Lower lobe of right lung (tissue), 2 donors: Measurements from ENCODE around the gene LENG8. TPM values are rescaled to one million over a fixed set of nuclear protein-coding genes. Genes with fewer than 3 reads are reported as not detected.

Experiments
- ATAC-seq, 2 donors: fragments of 200-7000 bp; cut with Tn5 transposase; one replicate each; pipeline ENCODE4 v1.9.1; 2020 to 2022; ENCODE audit warnings: mild to moderate bottlenecking in 2 of 2, moderate library complexity in 2 of 2
- DNase-seq: peaks from one replicate; pipeline ENCODE4 v3.0.0-alpha.2; 2020
- H3K27ac ChIP-seq: fragments of 200-600 bp; one replicate; pipeline ENCODE4 v1.8.0; 2022
- H3K27me3 ChIP-seq: fragments of 200-600 bp; one replicate; pipeline ENCODE4 v1.8.0; 2022; ENCODE audit warnings: low read depth
- H3K36me3 ChIP-seq: fragments of 200-600 bp; one replicate; pipeline ENCODE4 v1.8.0; 2022; ENCODE audit warnings: mild to moderate bottlenecking
- H3K4me1 ChIP-seq: fragments of 200-600 bp; one replicate; pipeline ENCODE4 v1.8.0; 2022
- H3K4me3 ChIP-seq: fragments of 200-600 bp; one replicate; pipeline ENCODE4 v1.8.0; 2022; ENCODE audit warnings: mild to moderate bottlenecking
- H3K9me3 ChIP-seq: fragments of 200-600 bp; one replicate; pipeline ENCODE4 v1.8.0; 2022
- CTCF ChIP-seq: fragments of 200-600 bp; IDR thresholded peaks from one replicate; pipeline ENCODE4 v1.8.0; 2022; ENCODE audit warnings: antibody characterized with exemption, mild to moderate bottlenecking
- intact Hi-C: fragments of 100-400 bp; cut with DNase I; formaldehyde crosslinking; loops from one replicate; pipeline ENCODE4 v1.11.0; 2022
- total RNA-seq: library from RNA; stranded (reverse); fragmentation: NEBNext Ultra II Directional; extraction: Animal tissue kit (Norgen Biotek cat#: 25700); gene quantifications from one replicate; pipeline ENCODE4 v1.2.1, GENCODE V29; 2021
- donor health status: DM: no; HTN: yes; CAD: no; lungs with severe emphysema.

The LENG8 gene
- total RNA-seq, 1 donor from 2014 or later, result 183 TPM

- Histone ChIP-seq H3K4me3 (no peak overlapping the region), H3K27ac (no peak overlapping the region), H3K27me3 (peaks cover 20% of the 10 kb centered on the region), H3K9me3 (no peaks in the 10 kb centered on the region), H3K4me1 (peaks cover 25% of the 10 kb centered on the region), H3K36me3 (no peaks in the 10 kb centered on the region)
- peak; percentile 59 for TF ChIP-seq CTCF
- DNase-seq (no peak), ATAC-seq (peak; percentile 53 to 62)
- intact Hi-C loops, result no loop called here
Measured at GRCh38 chr19:54478677-54479266, 29.8 kb downstream of the LENG8 start.

DNA sequence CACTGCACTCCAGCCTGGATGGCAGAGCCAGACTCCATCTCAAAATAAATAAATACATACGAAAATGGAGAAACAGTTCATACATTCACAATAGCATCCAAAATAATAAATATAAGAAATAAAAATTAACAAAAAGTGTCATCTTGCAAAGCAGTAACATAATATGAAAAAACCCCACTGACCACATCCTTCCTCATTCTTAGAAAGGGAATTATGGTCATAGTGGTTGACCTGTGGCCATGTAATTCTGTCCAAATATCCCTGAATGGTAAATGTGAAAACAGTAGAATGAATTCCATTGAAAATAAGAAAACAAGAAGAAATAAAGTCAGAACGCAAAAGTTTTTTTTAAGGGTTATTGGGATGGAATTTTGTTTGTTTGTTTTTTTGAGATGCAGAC lies 31.1 kb downstream of the LENG8 start:
- Histone ChIP-seq H3K27ac (no peak overlapping the region), H3K27me3 (peaks cover 30% of the 10 kb centered on the region), H3K36me3 (no peaks in the 10 kb centered on the region), H3K9me3 (no peaks in the 10 kb centered on the region), H3K4me1 (peaks cover 23% of the 10 kb centered on the region), H3K4me3 (no peak overlapping the region)
- DNase-seq (no peak), ATAC-seq (no peak)
- TF ChIP-seq CTCF, result no peak
- intact Hi-C loops, result no loop called here

- no peaks in the 10 kb centered on the region for H3K9me3 ChIP-seq
- peak; percentile 59 to 62 for ATAC-seq
- H3K27me3 ChIP-seq, result peaks cover 31% of the 10 kb centered on the region
- peak; percentile 73 for TF ChIP-seq CTCF
- H3K36me3 ChIP-seq, result no peaks in the 10 kb centered on the region
- H3K4me3 ChIP-seq, result no peak overlapping the region
- H3K4me1 ChIP-seq, result peaks cover 23% of the 10 kb centered on the region
- H3K27ac ChIP-seq, result no peak overlapping the region
- no peak for DNase-seq
- intact Hi-C loops, result no loop called here
Measured at GRCh38 chr19:54481326-54481930, 32.4 kb downstream of the LENG8 start.

DNA sequence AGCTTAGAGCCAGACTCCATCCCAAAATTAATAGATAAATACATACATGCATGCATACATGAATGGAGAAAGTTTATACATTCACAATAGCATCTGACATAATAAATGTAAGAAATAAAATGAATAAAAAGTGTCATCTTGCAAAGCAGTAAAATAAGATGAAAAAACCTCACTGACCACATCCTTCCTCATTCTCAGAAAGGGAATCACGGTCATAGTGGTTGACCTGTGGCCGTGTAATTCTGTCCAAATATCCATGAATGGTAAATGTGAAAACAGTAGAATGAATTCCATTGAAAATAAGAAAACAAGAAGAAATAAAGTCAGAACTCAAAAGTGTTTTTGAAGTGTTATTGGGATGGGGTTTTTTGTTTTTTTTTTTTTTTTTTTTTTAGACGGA lies 33.9 kb downstream of the LENG8 start:
- TF ChIP-seq CTCF, result no peak
- H3K9me3 ChIP-seq, result no peaks in the 10 kb centered on the region
- no peak overlapping the region for H3K4me3 ChIP-seq
- H3K27ac ChIP-seq, result no peak overlapping the region
- H3K4me1 ChIP-seq, result peaks cover 23% of the 10 kb centered on the region
- intact Hi-C loops, result no loop called here
- no peak for DNase-seq
- H3K36me3 ChIP-seq, result no peaks in the 10 kb centered on the region
- ATAC-seq, result no peak
- peaks cover 31% of the 10 kb centered on the region for H3K27me3 ChIP-seq

DNA sequence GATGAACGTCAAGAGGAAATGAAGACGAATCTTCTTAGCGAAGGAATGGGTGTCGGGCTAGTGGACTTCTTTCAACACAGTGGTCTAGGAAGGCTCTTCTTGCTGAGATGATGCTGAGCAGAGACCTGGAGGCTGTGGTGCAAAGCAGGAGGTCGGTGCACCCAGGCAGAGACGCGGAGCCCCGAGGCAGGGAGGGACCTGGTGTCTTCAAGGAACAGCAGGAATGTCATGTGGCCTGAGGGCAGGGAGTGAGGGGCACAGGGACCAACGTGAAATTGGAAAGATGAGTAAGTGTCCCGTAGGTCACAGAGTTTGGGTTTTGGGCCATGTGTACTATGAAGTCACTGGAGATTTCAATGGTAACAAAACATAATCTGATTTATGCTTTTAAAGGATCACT lies 35.5 kb downstream of the LENG8 start:
- peaks cover 28% of the 10 kb centered on the region for H3K27me3 ChIP-seq
- intact Hi-C loops, result no loop called here

More for the DNA sequence above, 35.5 kb downstream of the LENG8 start:
- TF ChIP-seq CTCF, result no peak
- Histone ChIP-seq H3K36me3 (no peaks in the 10 kb centered on the region), H3K9me3 (no peaks in the 10 kb centered on the region), H3K27ac (no peak overlapping the region), H3K4me1 (peaks cover 23% of the 10 kb centered on the region), H3K4me3 (no peak overlapping the region)
- DNase-seq (no peak), ATAC-seq (no peak)
